ENCODE results near the gene GSAP.
A peak's percentile ranks its signal among the peaks of the same experiment; 100 is the strongest.
"Not testable (repeated sequence)": the region's sequence is repeated elsewhere in the genome, so short reads cannot be mapped to it uniquely, and the experiment has no call there.

GSAP gene

DNA sequence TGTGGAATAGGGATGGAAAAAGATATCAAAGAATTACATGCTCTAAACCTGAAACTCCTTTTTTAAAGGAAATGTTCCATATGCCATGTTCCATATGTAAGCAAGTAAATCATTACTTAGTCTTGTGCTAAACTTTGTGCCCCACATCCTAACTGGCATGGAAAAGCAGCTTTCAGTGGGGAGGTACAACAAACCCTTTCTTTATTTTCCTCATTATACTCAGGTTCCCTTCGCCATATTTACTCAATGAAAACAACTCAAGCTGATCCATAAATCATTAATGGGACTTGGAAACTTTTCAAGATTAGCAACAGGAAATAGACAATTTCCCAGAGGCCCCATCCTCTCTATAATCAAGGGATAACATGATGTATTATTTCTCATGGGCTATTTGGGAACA is 56.0 kb downstream of the GSAP start:
- no peak for DNase-seq (ENCODE audit: low read depth in 3 of 3)

DNA sequence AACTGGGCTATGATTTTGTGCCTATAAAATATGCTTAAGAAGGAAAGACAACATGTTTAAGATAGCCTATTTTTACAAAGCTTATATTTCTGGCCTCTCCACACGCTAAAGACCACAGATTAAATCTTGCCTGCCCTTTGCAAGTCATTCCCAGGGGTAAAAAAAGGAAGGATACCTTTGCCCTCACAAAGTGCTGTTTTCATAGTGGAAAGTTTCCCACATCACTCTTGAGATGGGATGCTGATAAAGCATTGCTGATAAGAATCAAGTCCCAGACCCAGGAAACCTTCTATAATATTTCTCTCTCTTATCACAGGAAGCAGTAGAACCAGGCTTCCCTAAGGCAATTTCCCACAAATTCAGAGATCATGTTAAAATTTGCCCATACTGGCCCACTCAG is 56.5 kb downstream of the GSAP start:
- DNase-seq (ENCODE audit: low read depth in 3 of 3) = no peak

DNA sequence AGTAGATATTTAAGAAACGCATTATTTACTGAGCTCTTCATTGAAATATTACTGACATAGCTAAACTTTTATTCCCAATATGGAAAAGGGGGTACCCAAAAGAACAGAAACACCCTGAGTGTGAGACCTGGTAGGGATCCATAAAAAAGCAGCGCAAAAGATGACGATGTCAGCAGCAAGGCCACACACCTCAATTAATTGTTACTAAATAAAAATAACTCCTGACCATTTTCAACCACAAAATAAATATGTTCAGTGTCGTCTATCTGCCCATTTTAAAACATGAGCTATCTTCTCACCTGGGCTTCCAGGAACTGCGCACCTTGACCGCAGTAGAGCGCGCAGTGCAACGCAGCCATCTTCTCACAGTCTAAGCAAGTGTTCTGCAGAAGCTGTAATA is 61.2 kb downstream of the GSAP start:
- no peak for DNase-seq (ENCODE audit: low read depth in 3 of 3)

DNA sequence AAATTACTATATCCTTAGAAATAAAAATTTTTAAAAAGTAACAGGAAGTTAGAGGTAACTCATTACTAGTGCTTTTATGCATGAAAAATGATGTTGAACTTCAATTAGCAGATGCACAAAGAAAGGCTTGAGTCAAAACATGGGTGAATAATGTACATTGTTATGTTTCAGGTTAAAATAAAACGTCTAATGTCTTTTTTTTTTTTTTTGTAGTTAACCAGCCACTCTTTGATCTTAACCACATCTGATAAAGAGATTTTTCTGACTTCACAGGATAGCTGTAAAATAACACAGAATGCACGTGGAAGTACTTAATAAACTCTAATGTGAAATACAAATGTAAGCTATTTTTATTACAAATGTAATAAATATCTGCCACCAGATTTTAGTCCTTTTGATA is 61.7 kb downstream of the GSAP start:
- no peak for DNase-seq (ENCODE audit: low read depth in 3 of 3)

DNA sequence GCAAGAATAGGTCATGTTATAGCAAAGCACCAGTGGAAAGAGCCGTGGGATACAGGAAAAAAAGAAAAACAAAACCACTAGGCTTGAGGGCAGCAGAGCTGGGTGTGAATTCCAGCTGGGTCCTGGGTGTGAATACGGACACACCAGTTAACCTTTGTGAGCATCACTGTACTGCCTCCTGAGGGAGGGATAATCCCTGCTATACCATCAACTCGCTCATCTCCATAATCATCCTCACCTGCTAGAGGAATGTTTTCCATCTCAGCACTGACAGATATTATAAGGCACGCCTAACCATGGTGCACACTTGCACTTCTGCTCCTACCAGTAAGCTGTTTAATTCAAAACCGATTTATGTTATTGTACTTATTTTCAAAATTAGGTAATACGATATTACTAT is 62.2 kb downstream of the GSAP start:
- no peak for DNase-seq (ENCODE audit: low read depth in 3 of 3)

DNA sequence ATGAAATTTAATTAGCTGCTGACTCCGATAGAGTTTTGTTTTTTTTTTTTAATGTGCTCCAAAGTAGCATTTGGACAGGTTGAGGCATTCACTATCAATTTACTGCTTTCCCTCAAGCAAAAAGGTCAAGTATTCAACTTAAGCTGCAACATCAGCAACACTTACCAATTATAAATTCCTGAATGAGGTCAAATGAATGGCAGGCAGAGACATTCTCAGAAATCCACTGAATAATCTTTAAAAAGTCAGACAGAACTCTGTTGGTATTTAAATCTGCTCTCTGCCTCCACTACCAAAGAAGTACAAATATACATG is 62.8 kb downstream of the GSAP start:
- no peak for DNase-seq (ENCODE audit: low read depth in 3 of 3)

DNA sequence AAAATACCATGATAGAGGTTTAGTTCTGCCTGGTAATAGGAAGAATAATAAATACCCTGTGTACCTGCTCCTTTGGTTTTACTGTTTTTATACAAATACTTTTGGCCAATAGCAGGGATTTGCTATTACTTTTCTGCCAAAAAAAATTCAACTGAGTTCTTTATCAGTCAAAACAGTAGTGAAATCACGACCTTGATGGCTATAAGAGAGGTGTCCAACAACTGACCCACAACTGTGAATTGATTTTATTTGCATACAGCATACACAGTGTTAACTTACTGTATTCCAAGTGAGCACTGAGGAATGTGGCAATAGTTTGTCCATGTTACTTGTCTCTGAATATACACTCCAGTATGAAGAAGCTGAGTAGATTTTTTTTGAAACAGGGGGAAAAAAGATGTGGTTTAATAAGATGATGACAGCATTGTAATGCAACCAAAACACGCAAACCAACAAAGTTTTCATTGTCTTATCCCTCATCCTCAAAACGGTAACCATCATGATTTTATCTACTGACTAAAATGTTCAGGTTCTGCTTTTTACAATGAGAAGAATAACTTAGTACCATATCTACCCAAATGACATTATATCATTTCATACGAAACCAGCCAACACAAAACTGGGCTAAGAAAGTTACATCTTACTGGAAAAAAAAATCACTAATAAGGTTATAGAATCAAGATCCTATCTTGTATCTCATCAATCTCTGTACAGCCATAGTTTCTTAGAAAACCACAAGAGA is 63.3 kb downstream of the GSAP start:
- DNase-seq (ENCODE audit: low read depth in 3 of 3) = no peak

DNA sequence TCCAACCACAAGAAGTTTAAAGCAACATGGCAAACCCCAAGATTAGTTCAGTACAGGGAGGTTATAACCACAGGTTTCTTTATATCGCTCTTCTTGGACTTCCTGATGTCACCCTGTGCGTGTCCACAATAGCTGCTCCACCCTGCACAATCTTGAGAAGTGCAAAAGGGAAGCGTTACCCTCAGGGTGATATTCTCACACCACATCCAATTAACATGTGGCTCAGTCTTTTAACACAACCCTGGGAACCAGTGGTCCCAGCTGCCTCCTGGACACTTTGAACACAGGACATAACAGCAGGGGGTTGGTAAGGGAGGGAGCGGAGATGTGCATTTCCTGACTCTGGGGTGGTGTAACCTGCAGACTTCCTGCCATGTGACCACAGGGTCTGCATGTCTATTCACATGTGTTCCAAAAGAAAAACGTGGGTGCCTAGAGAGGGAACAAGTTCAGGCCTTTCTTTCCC is 64.6 kb downstream of the GSAP start:
- DNase-seq (ENCODE audit: low read depth in 3 of 3) = peak in 2 of 3 experiments; percentile 9 to 26

DNA sequence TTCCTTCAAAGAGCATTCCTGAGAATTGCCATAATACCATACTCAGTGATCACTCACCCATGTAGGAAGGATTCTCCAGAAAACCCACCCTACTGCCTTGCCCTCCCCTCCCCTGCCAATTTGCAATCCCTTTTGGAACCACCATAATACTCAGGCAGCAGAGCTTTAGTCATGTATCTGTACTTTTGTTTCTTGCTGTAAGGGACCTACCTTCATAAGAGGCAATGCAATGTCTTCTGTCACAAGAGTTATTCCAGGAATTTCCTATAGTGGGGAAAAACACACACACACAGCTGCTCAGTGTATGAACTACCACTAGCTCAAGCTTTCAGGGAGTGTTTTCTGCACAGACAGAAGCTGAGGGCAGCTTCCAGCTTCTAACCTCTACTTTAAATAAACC is 67.0 kb downstream of the GSAP start:
- DNase-seq (ENCODE audit: low read depth in 3 of 3) = no peak

DNA sequence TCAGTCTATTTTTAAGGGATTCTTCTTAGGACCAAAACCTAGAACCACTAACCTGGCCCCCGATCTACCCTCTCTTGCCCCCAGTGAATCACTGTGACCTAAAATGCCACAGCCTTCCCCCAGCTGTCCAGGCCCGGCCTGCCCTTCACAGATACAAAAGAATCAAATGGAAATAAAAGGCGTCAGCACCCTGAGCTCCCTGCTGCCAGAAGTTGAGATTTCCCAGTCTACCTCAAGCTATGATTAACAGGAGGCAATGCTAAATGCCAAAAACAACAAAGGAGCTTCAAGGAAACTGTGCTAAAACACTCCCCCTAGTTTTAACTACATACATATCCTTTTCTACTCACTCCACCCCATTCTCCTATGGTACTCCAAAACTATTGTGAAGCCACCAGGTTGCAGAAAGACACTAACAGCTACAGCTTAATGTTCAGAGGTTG is 67.8 kb downstream of the GSAP start:
- DNase-seq (ENCODE audit: low read depth in 3 of 3) = no peak

DNA sequence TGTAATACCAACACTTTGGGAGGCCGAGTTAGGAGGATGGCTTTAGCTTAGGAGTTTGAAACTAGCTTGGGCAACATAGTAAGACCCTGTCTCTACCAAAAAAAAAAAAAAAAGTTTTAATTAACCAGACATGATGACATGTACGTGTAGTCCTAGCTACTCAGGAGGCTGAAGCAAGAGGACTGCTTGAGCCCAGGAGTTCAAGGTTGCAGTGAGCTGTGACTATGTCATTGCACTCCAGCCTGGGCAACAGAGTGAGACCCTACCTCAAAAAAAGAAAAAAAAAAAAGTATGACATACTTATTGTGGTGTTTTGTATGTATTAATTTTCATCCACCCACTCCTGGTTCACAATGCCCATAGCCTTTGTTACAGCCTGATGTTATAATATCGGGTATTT is 69.7 kb downstream of the GSAP start:
- no peak for DNase-seq (ENCODE audit: low read depth in 3 of 3)

DNA sequence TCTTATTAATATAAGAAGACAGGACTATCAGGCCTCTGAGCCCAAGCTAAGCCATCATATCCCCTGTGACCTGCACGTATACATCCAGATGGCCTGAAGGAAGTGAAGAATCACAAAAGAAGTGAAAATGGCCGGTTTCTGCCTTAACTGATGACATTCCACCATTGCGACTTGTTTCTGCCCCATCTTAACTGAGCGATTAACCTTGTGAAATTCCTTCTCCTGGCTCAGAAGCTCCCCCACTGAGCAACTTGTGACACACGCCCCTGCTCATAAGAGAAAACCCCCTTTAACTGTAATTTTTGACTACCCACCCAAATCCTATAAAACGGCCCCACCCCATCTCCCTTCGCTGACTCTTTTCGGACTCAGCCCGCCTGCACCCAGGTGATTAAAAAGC is 70.7 kb downstream of the GSAP start:
- not testable (repeated sequence) for DNase-seq (ENCODE audit: low read depth in 3 of 3)

DNA sequence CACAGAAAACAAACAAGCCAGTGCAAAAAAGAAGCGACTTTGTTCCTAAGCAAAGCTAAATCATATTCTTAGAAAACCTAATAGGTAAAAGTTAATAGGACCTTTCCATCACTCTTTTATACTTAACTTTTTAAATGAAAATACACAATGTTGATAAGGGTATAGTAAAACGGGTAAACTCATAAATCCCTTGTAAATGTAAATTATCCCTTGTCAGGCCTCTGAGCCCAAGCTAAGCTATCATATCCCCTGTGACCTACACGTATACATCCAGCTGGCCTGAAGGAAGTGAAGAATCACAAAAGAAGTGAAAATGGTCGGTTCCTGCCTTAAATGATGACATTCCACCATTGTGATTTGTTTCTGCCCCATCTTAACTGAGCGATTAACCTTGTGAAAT is 76.4 kb downstream of the GSAP start:
- DNase-seq (ENCODE audit: low read depth in 3 of 3) = no peak

DNA sequence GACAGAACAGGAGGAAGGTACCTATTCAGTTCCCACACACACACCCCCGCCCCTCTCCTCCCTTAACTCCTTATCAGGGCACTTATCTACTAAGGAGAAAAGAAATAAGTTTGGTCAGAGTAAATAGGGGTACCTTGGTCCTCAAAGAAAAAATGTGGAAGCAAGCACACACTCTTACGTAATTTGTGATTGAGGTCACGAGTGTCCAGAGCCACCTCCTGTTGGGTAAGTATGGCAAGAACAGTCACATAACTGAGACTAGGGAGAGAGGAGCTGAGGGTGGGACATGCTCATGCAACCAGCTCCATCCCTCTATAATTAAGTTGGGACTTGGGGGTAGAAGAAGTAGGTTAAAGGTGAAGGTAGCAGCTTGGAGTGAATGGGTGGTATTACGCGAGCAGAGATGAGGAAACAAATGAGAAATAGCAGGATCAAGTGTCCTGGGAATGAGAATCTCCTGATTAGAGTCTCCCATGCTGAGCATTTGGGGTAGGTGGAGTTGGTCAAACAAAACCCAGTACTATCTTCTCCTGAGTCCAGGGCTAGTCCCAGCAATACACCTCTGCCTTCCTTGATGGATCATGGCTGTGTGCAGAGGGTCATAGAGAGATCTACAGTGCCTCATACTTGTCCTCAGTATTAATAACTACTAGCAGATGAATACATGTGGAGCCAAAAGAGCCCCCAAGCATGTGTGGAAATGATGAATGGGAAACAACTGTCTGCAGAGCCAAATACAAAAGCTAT is 77.1 kb downstream of the GSAP start:
- no peak for DNase-seq (ENCODE audit: low read depth in 3 of 3)

DNA sequence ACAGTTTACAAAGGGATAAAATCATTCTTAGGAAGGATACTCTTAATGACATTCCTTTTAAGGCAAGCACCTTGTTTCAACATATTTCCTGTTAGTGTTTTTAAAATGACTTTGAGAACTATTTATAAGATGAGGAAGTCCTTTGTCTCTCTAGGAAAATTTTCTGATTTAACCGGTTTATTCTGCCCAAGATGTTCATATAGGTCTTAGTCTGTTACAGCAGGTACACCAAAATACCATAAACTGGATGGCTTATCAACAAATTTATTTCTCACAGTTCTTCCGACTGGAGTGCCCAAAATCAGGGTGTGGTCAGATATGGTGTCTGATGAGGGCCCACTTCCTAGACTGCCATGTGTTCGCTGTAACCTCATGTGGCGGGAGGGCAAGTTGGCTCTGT is 77.9 kb downstream of the GSAP start:
- DNase-seq (ENCODE audit: low read depth in 3 of 3) = no peak

DNA sequence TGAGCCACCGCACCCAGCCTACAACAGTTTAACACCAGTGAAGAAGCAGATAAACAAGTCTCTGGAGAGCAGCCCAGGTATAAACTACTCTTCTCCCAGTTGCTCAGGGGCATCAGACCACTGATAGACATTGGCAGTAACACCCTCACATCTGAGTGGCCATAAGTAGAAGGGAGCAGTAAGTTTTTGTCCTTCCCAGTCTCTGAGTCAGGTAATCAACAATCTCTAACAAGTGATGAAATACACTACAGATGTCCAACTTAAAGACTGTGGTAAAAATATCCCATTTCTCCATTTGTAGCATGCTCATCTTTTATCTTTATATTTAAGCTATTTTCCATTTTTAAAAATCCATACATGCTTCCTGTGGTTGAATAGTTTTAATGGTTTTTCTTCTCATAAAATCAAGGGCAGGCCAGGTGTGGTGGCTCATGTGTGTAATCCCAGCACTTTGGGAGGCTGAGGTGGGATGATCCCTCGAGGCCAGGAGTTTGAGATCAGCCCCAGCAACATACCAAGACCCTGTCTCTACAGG is 78.6 kb downstream of the GSAP start:
- no peak for DNase-seq (ENCODE audit: low read depth in 3 of 3)

DNA sequence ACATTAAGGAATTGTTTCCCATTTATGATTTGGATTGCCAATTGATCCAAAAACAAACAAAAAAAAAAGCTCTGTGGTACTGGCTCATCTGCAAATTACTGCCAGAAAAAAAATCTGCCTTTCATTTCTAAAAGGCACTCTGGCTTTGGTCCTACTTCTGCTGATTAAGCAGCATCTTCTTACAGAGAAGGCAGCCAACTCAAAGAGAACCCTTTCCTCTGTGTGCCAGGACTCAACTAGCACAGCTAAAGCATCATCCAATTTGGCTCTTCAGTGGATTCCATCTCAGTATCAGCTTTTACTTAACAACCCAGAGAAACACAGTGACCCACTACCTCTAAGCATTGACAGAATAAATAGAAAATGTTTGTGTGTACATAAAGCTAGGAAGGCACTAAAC is 80.6 kb downstream of the GSAP start:
- no peak for DNase-seq (ENCODE audit: low read depth in 3 of 3)

DNA sequence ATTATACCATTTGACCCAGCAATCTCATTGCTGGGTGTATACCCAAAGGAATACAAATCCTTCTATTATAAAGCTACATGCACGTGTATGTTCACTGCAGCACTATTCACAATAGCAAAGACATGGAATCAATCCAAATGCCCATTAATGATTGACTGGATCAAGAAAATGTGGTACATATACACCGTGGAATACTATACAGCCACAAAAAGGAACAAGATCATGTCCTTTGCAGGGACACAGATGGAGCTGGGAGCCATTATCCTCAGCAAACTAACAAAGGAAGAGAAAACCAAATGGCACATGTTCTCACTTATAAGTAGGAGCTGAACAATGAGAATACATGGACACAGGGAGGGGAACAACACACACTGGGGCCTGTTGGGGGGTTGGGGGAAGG is 82.1 kb downstream of the GSAP start:
- DNase-seq (ENCODE audit: low read depth in 3 of 3) = not testable (repeated sequence)

DNA sequence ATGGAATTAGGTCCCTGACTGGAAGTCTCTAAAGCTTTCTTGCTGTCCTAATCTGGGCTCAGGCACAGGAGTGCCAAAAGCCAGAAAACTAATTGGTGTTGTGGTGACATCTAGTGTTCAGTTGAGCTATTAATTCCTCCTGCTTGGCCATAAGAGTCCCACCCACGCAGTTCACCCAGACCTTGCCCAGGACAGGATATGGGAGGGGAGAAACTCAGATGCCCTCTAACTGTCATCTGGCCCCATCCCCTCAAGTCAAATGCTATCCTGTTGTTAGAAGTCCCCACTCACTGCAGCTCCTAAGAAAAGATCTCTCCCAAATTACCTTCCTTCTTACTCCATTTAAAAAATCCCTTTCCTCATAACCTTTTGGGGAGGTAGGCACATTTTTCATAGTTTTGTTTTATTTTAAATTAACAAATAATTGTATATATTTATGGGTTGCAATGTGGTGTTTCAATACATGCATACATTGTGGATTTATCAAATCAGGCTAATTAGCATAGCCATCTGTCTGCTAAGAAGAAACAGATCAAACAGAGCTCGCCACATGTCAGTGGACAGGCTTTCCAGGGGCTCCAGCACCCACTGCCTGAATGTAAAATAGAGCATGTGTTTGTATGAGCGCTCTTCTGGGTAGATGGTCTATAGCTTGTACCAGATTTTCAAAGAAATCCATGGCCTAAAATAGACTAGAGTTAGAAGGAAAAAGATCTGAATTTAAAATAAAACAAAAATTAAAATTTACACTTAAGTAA is 84.0 kb downstream of the GSAP start:
- DNase-seq (ENCODE audit: low read depth in 3 of 3) = no peak

DNA sequence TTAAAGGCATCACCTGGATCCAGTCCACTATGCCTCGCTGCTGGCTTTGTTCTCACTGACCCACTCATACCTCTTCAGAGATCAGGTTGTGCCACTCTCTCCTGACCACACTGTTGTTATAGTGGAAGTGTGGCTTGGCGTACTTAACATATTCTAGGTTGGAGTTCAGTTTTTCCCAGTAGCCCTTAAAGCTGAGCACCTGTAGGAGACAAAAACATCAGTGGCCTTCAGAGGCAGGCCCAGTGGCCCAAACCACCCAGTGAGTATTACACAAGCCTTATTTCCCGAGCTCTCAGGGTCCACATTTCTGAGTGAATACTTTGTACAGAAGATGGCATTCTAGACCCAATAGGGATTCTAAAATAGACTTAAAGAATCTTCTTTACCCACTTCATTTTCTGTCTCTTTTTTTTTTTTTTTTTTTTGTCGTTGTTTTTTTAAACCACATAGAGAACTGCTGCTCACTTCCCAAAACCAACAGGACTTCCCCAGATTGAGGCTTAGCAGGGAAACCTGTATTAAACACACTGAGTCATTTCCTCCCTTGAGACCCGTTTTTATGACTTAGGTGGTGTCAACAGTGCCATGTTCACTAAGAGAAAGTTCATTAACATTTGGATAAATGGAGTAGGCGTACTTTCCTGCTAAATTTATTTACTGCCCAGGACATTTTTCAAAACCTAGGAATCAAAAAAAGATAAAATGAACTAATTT is 85.8 kb downstream of the GSAP start:
- DNase-seq (ENCODE audit: low read depth in 3 of 3) = no peak

DNA sequence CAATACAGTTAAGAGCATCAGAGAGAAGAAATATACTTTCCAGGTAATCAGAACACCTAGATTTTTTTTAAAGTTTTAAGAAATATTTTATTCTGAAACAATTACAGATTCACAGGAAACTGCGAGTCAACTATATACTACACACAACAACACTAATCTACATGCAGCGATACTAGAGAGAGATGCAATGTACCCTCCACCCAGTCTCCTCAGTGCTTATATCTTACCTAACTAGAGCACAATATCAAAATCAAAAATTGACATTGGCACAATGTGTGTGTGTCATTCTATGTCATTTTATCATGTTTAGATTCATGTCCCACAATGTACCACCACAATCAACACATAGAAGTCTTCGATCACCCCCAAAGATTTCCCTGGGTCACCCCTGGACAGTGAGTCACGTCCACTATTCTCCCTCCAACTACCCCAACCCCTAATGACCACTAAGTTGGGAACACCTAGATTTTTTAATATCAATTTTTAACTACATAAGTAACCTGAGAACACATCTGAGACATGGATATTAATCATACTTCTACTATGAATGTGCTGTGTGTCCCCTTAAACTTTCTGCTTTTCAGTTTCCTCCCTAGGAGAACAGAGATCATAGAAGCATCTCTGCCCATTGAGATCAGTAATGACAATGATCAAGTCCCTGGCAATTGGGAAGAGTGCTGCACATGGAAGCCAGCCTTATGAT is 86.5 kb downstream of the GSAP start:
- DNase-seq (ENCODE audit: low read depth in 3 of 3) = no peak
